CD4-positive, alpha-beta T cell treated with Interleukin-1 beta for 1 hour (primary cell): Measurements from ENCODE around the gene NUDT14.

Experiments
- DNase-seq, 2 donors: peaks; one replicate each; pipeline ENCODE4 v3.0.0-alpha.2; 2020 to 2022

NUDT14 gene

GRCh38 chr14:105144026-105144665 is 37.0 kb downstream of the NUDT14 start:
- no peak for DNase-seq

DNA sequence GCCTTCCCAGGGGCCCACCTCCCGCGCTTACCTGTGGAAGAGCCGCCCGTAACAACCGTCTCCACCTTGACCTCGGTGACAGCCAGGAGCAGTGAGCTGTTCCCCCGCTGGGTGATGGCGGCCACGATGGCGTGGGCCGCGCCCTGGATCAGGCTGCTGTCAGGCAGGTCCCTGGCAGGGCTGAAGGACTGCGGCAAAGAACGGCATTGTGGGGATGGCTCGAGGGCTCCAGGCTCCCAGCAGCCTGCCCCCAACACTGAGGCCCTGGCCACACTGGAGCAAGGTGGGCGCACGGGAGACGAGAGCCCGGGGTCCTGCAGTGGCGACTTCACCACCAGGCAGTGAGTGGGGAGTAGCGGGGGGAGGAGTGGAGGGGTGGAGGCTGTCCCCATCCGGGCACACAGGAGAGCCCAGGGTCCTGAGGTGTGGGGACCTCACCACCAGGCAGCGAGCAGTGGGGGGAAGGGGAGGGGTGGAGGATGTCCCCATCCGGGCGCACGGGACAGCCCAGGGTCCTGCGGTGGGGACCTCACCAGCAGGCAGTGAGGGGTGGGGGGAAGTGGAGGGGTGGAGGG is 37.6 kb downstream of the NUDT14 start:
- no peak for DNase-seq

DNA sequence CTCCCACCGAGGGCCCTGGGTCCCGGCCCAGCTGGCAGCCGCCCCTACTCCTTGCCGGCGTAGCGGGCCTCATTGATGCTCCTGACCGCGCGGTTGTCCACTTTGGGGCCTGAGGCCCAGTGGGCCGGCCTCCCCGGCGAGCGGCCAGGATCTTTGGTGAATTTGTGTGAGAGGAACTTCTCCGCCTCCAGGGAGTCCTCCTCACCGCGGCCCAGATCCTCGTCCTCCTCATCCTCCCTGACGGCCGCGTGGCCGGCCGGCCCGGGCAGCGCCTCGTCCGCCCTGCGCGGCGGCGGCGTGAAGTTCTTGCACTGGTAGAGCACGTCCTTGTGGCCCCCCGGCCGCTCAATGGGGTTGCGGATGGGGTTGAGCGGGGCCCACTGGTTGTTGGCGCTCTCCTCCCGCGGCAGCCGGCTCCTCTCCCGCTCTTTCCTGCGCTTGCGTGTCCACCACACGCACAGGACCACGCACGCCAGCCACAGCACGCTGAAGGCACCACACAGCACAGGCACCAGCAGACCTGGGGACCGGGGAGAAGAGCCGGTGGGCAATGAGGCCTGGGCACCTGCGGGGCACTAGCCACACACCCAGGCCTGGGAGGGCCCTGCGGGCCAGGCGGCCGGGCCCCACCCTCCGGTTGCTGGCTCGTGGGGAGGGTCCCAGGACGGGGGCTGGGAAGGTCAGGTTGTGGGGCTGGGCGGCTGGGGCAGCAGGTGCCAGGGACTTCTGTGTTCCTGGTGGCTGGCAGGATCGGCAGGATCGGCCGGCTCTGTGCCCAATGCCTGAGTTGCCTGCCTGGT is 38.3 kb downstream of the NUDT14 start:
- DNase-seq = no peak

- DNase-seq = no peak
These were observed 39.4 kb downstream of the NUDT14 start for GRCh38 chr14:105141486-105142281.

- DNase-seq = no peak
These were observed 40.1 kb downstream of the NUDT14 start for GRCh38 chr14:105141026-105141425.

DNA sequence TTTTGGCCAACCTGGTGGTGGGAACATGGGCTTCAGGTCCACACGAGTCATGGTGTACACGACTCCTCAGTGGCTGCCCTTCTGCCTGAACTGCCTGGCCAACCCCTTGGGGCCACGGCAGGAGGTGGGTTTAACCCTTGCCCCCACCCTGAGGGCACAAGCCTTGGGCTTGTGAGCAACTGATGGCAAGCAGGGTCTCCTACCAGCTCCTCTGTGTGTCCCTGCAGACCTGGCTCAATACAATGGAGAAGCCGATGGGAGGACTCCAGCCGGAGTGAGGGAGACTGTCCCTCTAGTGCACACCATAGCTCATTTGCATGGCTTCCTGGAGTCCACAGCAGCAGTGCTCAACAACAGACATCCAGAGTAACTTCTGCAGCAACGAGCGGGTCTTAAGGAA is 40.5 kb downstream of the NUDT14 start:
- no peak for DNase-seq

GRCh38 chr14:105139831-105140239 is 41.3 kb downstream of the NUDT14 start:
- DNase-seq = no peak

DNA sequence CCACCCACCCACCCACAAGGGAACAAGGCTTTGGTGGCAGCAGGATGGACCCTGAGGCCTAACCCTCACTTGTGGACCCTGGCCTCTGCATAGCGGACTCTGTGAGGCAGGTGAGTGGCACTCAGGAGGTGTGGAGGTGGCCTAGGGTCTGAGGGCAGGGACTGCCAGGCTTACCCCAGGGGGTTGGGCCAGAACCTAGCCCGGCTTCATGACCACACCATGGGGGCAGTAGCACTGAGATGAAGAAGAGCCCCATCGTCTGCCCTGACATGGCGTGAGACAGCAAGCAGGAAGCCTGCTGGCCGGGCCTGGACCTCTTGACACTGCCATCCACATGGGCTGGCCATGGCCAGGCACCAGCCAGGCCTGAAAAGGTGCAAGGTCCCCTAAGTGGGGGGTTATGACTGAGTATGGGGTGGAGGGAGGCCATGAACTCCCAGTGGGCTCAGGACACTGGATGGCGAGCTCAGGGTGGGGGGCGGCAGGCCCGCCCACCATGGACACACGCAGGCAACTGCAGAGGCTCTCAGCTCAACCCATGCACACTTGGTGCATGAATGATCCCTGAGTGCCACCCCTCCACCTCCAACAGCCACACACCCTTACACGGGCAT is 41.8 kb downstream of the NUDT14 start:
- DNase-seq = no peak

GRCh38 chr14:105138551-105139111 is 42.5 kb downstream of the NUDT14 start:
- no peak for DNase-seq

GRCh38 chr14:105138021-105138541 is 43.0 kb downstream of the NUDT14 start:
- no peak for DNase-seq

DNA sequence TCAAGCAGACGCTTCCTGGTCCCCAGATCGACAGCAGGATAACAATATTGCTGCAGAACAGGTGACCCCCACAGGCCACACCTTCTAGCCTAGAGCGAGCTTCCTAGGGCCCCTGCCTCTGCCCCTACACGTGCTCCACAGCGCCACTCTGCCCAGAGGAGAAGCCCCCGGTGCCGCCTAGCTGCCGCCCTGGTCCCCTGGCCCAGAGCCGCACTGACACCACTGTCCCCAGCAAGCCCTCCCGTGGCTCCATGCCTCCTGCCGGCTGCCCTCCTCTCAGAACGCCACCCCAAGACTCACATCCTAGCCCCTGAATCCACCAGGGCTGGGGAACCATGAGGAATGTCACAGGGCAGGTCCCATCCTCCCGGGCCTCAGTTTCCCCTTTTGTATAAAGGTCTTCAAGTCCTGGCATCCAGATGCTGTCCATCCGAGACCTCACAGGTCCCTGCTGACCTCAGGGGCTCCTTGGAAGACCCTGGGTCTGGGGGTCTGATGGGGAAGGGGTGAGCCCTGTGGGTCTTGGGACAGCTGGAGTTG is 43.6 kb downstream of the NUDT14 start:
- DNase-seq = no peak

DNA sequence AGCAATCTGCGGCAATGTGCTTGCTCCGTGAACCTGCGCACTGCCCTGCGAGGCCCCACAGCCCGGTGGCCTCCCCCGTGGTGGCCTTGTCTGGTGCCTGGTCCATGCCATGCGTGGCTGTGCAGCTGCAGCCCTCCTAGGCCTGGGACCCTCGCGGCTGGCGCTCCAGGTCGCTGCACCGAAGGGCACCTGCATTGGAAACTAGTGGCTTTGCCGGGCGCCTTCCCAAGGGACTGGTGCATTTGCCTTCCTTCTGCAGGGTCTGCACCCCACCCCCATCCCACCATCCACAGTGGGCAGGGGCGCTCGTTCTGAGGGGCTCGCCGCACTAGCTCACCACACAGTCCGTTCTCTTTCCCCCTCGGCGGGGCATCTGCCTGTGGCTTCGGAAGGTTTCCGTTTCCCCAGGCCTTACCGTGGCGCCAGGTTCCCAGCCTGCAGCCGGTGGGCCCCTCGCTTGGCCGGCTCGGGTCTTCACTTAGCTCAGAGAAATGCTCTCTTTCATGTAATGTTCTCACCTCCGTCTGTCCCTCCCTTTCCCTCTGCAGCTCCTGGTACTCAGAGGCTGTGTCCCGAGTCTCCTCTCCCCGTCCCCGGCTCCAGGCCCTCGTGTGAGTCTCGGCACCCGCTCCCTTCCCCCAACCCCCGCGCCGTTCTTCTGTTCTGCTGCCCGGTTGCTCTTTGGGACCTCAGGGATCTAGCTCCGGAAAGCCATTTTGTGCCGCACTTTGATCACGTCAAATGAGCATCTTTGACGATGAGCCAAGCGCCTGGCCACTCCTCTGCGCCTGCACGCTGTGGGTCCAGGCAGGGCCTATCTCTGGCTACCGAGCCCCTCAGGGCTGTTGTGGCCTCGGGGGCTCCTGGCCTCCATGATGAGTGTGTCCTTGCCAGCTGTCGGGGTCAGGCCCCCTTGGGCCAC is 44.5 kb downstream of the NUDT14 start:
- DNase-seq = no peak

DNA sequence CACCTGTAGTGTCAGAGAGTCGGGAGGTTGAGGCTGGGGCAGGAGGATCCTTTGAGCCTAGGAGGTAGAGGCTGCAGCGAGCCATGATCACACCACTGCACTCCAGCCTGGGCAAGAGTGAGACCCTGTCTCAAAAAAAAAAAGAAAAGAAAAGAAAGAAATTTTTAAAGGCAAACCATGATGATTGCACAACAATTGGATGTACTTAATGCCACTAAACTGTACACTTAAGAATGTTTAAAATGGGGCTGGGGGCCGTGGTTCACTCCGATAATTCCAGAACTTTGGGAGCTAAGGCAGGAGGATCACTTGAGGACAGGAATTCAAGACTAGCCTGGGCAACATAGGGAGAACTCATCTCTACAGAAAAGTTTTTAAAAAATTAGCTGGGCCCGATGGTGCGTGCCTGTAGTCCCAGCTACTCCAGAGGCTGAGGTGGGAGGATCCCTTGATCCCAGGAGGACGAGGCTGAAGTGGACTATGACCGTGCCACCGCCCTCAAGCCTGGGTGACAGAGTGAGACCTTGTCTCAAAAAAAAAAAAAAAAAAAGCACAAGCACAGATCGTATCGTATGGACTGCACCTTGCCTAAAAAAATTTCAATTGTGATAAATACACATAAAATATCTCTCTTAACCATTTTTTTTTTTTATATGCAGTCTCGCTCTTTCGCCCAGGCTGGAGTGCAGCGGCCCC is 45.3 kb downstream of the NUDT14 start:
- no peak for DNase-seq

GRCh38 chr14:105132921-105133654 is 48.0 kb downstream of the NUDT14 start:
- DNase-seq = no peak

- no peak for DNase-seq
These were observed 49.9 kb downstream of the NUDT14 start for GRCh38 chr14:105131241-105131640.

DNA sequence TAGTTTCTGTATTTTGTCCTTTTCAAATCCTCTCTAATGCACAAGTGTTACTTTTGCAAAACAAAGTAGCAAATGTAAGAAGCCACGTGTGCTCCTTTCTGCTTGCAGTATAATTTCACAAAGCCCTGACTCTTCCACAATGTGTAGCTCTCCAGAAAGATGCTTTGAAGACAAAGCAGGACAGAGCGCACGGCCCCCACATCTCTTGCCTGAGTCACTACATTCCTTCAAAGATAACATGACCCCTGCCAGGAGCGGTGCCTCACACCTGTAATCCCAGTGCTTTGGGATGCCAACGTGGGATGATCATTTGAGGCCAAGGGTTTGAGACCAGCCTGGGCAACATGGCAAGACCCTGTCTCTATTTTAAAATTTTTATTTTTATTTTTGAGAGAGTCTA is 53.1 kb downstream of the NUDT14 start:
- no peak for DNase-seq

- no peak for DNase-seq
These were observed 54.2 kb downstream of the NUDT14 start for GRCh38 chr14:105126981-105127329.

DNA sequence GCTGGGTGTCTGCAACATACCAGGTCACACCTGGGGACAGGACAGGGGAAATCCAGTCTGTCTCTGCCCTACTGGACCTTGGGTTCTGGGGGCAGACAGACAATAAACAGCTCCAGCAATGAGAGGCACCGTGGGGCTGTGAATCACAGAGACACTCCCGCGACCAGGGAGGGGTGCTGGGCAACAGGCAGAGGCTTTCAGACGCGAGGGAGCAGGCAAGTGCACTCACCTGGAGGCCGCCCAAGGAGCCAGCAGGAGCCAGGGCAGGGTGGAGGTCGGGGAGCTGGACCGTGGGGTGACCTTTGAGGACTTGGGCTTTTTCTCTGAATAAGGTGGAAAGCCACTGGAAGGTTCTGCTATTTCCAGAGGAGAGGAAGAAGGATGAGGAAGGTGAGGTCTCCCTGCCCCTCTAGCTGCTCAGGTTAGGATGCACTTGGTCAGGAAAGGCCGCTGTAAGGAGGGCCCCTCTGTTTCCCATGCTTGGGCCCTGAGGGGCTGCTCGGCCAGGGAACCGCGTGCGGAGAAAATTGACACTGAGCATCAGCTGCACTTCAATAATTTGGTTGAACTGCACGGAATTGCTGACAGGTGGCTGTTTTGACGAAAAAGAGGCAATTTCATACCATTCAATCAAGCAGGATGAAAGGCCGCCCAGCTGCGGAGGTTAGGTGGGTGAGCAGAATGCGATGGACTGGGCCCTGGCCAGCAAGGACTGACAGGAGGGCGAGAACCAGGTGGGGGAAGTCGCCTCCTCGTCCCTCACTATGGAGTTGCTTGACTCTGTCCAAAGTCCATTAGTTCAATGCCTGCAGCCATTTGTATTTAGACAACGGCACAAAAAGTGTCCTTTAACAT is 54.8 kb downstream of the NUDT14 start:
- DNase-seq = no peak

GRCh38 chr14:105124823-105125222 is 56.3 kb downstream of the NUDT14 start:
- DNase-seq = no peak
